ENCODE measurements around the gene UXT. TPM values are rescaled to one million over a fixed set of nuclear protein-coding genes. Genes with fewer than 3 reads are reported as not detected.
"Not testable (repeated sequence)": the region's sequence is repeated elsewhere in the genome, so short reads cannot be mapped to it uniquely, and the experiment has no call there.

Gene UXT
- total RNA-seq, 2 experiments from 2014 or later: 152 to 172 TPM

DNA sequence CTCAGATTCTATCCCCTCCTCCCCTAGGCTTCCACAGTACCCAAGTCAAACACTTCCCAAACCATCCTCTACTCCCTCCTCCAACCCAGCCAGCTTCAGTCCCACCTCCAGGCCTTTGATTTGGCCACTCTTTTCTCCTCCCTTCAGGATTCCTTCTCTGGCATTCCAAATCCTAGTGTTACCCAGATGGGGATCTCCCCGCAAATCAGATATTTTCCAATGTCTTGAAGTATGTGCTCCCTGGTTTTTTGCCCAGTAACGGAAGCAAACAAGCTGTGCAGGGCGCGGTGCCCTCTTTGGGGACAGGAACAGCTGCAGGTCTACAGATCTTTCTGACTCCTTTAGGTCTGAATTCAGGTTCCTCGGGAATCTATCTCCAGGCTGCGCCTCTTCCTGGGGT is 37.1 kb downstream of the UXT start:
- POLR2A ChIA-PET: no interaction called here
- CTCF ChIA-PET: no interaction called here

DNA sequence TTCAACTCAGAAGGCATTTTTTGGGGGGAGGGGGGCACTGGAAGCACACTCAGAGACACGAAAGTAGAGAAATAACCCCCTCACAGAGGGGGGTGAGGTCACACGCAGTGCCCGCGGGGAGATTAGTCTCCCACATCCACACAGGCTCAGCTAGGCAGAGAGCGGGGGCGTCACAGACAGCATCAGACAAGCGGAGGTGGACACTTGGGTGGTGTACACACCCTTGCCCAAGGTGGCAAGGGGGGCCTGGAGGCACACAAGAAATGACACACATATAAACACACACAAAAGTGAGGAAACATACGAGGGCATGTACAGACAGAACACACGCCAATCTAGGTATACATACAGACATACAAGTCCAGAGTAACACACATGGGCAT is 38.7 kb downstream of the UXT start:
- ChIA-PET POLR2A (no interaction called here), CTCF (no interaction called here)

DNA sequence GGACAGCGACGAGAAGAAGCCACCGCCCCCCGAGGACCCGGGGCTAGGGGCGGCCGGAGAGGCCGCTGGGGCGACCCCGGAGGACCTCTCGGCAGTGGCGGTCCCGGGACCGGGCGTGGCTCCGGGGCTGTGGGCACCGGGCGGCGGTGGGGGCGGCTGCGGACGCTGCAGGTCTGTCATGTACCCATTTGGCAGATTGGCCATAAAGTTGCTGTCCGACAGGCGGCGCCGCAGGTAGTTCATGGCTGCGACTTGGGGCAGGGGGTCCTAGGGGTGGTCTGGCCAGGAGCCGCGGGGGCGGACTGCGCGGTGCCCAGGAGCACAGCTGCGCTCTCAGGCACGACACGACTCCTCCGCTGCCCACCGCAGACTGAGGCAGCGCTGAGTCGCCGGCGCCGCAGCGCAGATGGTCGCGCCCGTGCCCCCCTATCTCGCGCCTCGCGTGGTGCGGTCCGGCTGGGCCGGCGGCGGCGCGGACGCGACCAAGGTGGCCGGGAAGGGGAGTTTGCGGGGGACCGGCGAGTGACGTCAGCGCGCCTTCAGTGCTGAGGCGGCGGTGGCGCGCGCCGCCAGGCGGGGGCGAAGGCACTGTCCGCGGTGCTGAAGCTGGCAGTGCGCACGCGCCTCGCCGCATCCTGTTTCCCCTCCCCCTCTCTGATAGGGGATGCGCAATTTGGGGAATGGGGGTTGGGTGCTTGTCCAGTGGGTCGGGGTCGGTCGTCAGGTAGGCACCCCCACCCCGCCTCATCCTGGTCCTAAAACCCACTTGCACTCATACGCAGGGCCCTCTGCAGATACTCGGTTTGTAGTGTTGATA is 39.3 kb downstream of the UXT start, which contains the start of gene SYN1:
Gene SYN1, minus strand, starts transcription at position 372 of the 817 bp plus-strand sequence. Its CDS starts 129 bp downstream, at position 243.
- POLR2A ChIA-PET: no interaction called here
- CTCF ChIA-PET: no interaction called here

DNA sequence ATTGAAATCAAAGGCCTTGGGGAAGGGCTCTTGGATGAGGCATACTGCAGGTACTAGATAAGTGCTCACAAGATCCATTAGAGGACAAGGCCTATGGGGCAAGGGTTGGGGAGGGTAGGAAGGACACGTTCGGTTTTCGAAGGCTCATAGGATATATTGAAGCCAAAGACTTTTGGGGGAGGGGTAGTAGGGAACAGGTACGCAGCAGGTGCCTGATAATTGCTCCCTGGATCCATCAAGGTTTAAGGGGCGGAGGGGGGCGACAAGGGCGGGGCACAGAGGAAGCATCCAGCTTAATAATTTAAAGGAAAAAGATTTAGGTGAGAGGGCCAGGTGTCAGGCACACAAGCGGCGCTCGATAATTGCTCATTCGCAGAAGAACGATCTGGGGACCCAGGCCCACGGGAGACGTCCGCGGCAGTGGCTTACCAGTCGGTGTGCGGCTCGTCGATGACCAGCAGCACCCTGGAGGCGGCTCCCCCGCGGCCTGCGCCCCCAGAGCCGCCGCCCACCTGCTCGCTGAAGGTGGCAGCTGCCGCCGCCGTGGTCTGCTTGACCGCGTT is 40.0 kb downstream of the UXT start:
- CTCF ChIA-PET: no interaction called here
- POLR2A ChIA-PET: no interaction called here

DNA sequence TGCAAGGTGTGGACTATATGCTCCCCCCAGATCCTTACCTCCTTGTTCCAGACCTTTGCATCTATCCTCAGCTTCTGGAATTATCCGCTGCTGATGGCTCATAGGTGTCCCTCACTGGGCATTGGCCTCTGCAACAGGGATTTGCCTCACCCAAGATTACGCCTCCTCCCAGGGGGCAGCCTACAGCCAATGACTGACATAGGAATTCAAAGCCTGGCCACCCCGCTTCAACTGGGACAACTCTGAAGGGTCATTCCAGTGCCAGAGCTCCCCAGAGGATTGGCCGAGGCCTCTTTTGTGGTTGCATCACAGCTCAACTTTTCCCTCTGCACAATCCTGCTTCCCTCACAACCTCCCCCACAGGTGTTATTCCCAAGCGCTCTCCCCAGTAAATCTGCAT is 44.4 kb downstream of the UXT start:
- ChIA-PET CTCF (no interaction called here), POLR2A (no interaction called here)

DNA sequence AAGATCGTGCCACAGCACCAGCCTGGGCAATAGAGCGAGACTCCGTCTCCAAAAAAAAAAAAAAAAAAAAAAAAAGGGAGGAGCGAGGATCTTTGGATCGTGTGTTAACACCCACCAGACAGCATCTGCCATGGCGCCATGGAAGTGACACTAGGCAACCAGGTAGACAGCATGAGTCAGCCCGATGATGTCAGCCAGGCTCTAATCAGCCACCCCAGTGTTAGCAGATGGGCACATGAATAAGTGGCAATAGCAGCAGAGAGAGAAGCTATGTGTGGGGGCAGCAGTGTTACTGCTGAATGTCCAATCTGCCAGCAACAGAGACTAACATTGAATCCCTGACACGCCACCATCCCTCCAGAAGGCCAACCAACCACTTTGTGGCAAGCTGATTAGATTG is 45.9 kb downstream of the UXT start:
- ChIA-PET POLR2A (no interaction called here), CTCF (interaction anchor here (1.2 kb wide), 1 partner anchor 31 kb away, joined by 3 read pairs; the partner anchor contains the start of gene TIMP1)

DNA sequence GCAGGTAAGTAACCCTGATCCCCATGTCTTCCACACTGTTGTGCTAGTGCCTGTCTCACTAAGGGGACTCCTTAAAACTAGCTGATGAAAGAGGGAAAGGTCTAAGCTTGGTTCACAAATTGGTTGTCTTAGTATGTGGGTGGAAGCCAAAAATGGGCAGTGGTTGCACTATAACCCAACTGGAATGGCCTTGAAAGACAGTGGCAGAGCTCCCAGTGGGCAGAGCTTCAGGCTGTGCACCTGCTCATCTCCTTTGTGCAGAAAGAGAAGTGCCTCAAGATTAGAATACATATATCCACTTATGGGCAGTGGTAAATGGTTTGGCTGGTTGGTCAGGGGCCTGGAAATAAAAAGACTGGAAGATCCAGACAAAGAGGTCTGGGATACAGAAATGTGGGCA is 46.6 kb downstream of the UXT start:
- POLR2A ChIA-PET: no interaction called here
- CTCF ChIA-PET: no interaction called here

DNA sequence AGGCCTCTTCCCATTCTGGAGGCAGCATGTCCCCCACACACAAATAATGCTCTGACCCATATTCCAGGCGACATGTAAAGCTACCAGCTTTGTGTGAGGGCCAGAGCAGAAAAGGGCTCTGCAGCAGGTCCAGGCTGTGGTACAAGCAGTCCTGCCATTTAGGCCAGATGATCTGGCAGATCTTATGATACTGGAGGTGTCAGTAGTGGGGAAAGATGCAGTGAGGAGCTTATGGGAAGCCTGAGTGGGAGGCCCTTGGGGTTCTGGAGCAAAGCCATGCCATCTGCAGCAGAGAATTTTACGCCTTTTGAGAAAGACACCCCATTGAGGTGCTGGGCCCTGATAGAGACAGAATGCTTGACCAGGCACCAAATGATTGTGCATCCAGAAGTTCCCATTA is 47.1 kb downstream of the UXT start:
- ChIA-PET POLR2A (no interaction called here), CTCF (no interaction called here)

DNA sequence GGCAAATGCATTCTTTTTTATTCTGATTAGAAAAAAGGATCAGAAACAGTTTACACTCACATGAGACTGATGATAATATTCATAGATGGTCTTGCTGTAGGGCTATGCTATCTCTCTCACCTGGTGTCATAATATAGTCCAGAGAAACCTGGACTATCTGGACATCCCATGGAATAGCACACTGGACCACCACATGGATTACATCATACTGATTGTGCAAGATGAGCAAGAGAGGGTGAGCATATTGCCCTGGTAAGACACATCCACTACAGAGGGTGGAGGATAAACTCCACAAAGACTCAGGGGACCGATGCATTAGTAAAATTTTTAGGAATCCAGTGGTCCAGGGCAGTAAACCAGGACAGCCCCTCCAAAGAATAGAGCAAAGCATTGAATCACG is 47.5 kb downstream of the UXT start:
- ChIA-PET POLR2A (no interaction called here), CTCF (no interaction called here)

DNA sequence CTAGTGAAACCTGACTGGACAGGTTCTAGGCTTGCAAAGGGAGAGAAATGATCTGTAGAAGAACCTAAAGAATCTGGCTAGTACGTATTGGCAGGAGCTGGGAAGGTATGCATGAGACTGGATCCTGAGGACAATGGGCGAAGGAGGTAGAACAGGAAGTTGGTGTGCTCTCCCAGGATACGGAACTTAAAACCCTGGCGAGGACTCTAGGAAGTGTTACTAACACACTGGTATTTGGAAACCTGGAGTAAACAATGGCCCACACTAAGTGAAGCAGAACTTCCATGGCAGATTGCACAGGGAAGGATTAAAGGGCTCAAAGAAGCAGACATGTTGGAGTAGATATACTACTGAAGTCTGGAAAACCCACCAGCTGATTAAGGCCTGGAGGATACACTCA is 48.5 kb downstream of the UXT start:
- CTCF ChIA-PET: interaction anchor here (0.6 kb wide), 1 partner anchor 122 kb away, joined by 3 read pairs; no protein-coding TSS in a partner anchor
- POLR2A ChIA-PET: no interaction called here

DNA sequence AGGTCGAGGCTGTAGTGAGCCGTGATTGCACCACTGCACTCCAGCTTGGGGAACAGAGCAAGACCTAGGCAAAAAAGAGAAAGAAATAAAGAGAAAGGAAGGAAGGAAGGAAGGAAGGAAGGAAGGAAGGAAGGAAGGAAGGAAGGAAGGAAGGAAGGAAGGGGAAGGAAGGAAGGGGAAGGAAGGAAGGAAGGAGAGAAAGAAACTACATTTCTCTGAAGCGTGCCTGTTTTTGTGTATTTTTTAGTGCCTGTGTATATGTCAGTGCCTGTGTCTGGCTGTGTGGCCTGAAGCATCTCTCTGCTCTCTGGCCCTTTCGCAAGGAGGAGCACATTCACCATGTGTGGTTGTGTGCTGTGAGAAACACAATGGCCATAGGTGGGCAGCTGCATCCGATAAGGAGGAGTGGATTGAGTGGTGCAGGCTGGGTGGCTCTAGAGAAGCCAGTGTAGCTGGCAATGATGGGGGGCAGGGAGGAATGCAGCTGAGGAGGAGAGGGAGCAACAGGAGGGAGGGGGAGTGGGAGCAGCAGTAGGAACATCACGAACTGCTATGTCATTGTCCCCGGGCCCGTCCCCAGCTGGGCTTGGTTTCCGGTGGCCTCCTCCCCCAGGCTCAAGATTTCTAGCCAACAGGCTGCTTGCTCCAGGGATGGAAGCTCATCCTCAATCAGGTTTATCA is 50.7 kb downstream of the UXT start:
- POLR2A ChIA-PET: interaction anchor here (0.7 kb wide), 1 partner anchor 52 kb away, joined by 9 read pairs; no protein-coding TSS in a partner anchor
- CTCF ChIA-PET: no interaction called here

DNA sequence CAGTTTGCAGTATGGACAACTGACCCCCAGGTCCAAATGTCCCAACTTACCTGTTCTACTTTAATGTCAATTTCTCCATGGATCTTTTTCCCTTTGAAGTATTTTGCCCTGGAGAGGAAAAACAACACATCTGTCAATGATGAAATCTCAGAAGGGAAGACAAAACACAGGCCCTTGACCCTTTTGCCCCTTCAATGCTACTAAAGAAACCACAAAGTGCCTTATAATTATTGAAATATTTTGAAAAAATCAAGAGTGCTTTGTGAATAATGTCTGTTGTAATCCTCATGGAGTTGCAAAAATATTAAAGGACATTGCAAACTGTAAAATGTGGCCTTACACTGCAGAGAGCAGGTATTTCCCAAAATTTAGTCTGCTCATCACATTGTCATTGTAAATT is 51.9 kb downstream of the UXT start:
- POLR2A ChIA-PET: no interaction called here
- CTCF ChIA-PET: no interaction called here

DNA sequence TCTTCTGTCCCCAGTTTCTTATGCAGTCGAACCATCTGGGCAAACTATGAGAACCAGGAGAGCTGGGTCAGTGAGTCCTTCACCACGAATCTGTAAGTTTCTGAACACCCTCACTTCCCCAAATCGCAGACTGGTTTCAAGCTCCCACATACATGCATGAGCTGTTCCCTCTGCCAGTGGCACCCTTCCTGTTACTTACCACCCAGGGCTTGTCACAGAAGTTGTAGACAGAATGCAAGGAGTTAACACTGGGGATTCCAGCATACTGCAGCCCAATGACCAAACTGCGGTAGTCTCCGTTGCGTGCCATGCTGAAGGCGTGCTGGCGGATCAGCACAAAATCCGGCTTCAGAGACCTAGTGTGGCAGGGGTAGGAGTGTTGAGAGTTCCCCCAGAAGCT is 54.0 kb downstream of the UXT start:
- ChIA-PET CTCF (no interaction called here), POLR2A (no interaction called here)

DNA sequence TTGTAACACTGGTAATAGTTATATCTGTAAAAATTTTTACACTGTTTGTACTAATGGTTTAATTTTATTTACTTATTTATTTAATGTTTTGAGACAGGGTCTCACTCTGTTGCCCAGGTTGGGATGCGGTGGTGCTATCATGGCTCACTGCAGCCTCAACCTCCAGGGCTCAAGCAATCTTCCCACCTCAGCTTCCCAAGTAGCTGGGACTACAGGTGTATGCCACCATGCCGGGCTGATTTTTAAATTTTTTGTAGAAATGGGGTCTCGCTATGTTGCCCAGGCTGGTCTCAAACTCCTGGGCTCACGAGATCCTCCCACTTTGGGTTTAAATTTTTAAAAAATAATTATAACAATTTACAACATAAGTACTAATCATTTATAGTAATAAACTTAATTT is 55.9 kb downstream of the UXT start:
- CTCF ChIA-PET, POLR2A ChIA-PET: not testable (repeated sequence)

Other genes with a start within 250 kb of the UXT start
- gene ZNF41, start 176.0 kb downstream of the UXT start, total RNA-seq: 1 to 10 TPM; 9.4 to 9.9 TPM
- 10 to 100 TPM; 69.8 to 75.9 TPM for gene ARAF, start 98.0 kb downstream of the UXT start, total RNA-seq
- gene TIMP1, start 76.7 kb downstream of the UXT start, total RNA-seq: 1 to 10 TPM; 4.0 to 4.1 TPM
- gene SYN1, start 39.3 kb downstream of the UXT start, total RNA-seq: under 1 TPM; 0.27 to 0.84 TPM
- 1 to 10 TPM in 1 of 2 experiments, under 1 TPM in 1; 0.61 to 1.3 TPM for gene CFP, start 29.2 kb downstream of the UXT start, total RNA-seq
- gene ELK1, start 8.6 kb downstream of the UXT start, total RNA-seq: 10 to 100 TPM; 63.4 to 67.7 TPM
- 1 to 10 TPM; 5.5 to 5.7 TPM for gene ZNF81, start 177.7 kb upstream of the UXT start, total RNA-seq

All from activated CD8-positive, alpha-beta memory T cell treated with anti-CD3 and anti-CD28 coated beads for 36 hours (primary cell).